HG02885 (cell line): ENCODE measurements around the gene KCNQ5.
"Not testable (repeated sequence)": the region's sequence is repeated elsewhere in the genome, so short reads cannot be mapped to it uniquely, and the experiment has no call there.

Source experiments
- ATAC-seq: cut with Tn5 transposase; IDR thresholded peaks from one replicate; pipeline ENCODE4 v1.9.1; 2021; ENCODE audit warnings: mild to moderate bottlenecking; ENCODE audit not compliant: unreplicated experiment, poor library complexity

Gene KCNQ5

GRCh38 chr6:72974276-72974675, 352.4 kb downstream of the KCNQ5 start:
- no peak for ATAC-seq

GRCh38 chr6:72975352-72975752, 353.5 kb downstream of the KCNQ5 start:
- peak; percentile 48 for ATAC-seq

GRCh38 chr6:72976484-72976883, 354.6 kb downstream of the KCNQ5 start:
- no peak for ATAC-seq

DNA sequence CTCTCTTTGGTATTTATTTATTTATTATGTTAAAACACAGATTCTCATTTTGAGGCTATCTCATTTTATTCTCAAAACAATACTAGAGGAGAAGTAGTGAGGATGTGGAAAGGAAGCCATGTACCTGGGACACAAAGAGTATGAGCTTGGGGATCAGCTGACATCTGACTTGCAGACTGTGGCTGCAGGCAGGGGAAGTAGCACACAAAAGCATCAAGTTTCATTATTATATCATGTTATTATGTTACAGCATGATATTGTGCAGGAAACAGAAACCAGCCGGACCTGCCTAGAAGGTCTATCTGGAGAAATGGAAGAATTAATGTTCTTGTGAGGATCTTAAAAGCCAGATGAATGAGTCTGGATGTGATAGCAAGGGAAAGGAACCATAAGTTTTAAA, 355.2 kb downstream of the KCNQ5 start:
- ATAC-seq = peak; percentile 89

- ATAC-seq = not testable (repeated sequence)
Measured at GRCh38 chr6:72978808-72979207, 356.9 kb downstream of the KCNQ5 start.

DNA sequence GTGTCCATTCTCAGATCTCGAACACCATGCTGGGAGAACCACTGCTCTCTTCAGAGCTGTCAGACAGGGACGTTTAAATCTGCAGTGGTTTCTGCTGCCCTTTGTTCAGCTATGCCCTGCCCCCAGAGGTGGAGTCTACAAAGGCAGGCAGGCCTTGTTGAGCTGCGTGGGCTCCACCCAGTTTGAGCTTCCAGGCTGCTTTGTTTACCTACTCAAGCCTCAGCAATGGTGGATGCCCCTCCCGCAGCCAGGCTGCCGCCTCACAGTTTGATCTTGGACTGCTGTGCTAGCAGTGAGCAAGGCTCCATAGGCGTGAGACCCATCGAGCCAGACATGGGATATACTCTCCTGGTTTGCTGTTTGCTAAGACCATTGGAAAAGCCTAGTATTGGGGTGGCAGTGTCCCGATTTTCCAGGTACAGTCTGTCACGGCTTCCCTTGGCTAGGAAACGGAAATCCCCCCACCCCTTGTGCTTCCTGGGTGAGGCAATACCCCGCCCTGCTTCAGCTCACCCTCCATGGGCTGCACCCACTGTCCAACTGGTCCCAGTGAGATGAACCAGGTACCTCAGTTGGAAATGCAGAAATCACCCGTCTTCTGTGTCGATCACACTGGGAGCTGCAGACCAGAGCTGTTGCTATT, 362.4 kb downstream of the KCNQ5 start:
- ATAC-seq = not testable (repeated sequence)

DNA sequence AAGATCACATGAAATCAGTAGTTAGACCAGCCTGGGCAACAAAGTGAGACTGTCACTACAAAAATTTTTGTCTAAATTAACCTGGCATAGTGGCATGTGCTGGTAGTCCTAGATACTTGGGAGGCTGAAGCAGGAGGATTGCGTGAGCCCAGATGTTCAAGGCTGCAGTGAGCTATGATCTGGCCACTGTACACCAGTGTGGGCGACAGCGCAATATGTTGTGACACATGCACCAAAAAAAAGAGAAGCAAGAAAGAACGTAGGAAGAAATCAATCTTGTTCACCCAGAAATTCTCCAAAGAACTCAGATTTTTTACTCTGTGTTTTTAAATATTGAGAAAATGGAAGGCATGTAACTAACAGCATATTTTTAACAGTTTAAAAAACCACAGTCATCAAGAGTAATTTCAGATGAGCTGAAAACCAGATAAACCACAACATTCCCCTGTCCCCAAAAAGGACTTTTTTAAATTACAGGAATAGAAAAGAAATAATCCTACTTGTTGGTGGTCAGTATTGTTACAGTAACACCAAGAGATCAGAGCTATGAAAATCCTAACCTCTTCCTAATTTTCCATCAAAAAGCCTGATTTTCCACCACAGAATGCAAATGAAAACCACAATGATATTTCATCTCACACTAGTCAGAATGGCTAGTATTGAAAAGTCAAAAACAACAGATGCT, 363.3 kb downstream of the KCNQ5 start:
- ATAC-seq = no peak

DNA sequence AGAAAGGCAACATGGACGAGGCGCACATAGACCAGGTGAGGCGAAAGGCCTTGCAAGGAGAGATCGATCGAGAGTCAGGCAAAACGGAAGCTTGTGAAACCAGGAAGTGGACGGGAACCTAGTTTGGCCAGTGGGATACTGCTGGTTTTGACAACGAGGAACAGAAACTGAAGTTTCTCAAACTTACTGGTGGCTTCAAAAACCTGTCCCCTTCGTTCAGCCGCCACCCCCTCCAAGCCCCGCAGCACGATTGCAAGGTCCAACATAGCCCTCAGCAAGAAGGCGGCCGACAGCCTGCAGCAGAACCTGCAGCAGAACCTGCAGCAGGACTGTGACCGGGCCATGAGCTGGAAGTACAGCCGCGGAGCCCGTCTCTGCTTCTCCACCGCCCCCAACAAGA, 365.4 kb downstream of the KCNQ5 start:
- no peak for ATAC-seq

GRCh38 chr6:72999995-73000394, 378.1 kb downstream of the KCNQ5 start:
- ATAC-seq = no peak

DNA sequence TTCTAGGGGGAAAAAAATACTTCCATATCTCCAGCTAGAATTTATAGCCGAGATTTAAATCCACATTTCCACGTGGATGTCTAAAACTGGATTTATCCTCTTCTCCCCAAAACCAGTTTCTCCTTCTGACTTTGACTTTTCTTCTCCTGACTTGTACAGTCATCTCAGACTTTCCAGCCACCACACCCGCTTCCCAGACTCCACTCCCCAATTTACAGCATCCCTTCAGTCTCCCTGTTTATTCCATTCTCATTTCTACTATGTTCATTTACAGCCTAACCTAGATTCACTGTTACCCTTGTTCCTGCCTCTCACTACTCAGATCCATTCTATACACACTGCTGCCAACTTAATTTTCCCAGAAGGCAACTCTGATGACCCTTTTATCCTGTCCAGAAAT, 378.6 kb downstream of the KCNQ5 start:
- ATAC-seq = no peak

DNA sequence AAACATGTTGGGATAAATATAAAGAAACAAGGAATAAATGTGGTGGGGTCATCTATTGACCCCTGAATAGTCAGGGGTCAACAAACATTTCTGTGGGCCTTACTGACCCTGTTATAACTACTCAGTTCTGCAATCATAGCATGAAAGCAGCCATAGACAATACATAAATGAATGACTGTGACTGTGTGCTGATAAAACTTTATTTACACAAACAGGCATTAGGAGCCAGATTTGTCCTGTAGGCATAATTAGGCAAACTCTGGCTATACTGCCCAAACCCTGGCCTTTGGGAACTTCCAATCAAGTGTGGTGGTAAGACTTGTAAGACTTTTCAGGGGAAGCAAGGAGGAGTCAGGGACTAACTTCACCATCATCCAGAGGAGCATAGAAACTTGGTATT, 380.7 kb downstream of the KCNQ5 start:
- no peak for ATAC-seq

DNA sequence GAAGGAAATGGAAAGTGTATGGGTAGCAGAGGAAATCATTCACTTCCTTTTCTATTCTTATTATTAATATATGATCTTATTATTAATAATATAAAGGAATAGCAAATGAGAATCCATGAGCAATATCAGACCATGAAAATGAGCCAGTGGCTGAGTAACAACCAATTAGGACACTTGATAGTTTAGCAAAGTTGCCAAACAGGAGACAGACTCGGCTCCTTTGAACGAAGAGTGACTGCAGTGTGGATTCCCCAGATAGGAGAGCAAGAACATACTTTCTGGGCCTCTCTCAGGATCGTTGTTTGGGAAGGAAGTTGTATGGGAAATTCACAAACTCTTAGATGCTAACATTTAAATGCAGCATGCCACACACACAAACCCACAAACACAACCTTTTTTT, 381.4 kb downstream of the KCNQ5 start:
- ATAC-seq = no peak

- ATAC-seq = no peak
Measured at GRCh38 chr6:73004231-73004630, 382.4 kb downstream of the KCNQ5 start.

DNA sequence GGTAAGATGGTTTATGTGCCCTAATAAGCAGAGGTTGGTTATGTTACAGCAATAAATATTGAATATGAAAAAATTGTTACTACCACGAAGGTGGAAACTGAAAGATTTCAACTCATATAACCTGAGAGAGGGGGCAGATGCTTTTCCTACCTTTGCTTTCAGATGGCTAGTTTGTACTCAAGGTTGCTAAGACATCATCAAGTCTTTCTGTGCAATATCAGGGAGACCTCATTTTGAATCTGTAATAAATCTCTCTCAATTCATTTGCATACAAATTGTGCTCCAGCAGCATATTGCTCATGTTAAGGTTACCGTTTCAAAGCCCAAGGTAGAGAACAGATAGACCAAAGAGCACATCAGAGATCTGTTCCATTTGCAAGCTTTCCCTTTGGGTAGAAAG, 383.0 kb downstream of the KCNQ5 start:
- no peak for ATAC-seq

GRCh38 chr6:73006146-73006545, 384.3 kb downstream of the KCNQ5 start:
- no peak for ATAC-seq

DNA sequence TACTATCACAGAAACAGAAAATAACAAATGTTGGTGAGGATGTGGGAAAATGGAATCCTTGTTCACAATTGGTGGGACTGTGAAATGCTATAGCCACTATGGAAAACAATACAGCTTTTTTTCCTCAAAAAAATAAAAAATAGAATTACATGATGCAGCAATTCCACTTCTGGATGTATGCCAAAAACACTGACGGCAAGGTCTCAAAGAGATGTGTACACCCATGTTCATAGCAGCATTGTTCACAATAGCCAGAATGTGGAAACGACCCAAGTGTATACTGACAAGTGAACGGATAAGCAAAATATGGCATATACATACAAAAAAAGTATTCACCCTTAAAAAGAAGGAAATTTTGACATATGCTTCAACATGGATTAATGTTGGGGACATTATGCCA, 390.1 kb downstream of the KCNQ5 start:
- ATAC-seq = no peak

- ATAC-seq = no peak
Measured at GRCh38 chr6:73017476-73017875, 395.6 kb downstream of the KCNQ5 start.

DNA sequence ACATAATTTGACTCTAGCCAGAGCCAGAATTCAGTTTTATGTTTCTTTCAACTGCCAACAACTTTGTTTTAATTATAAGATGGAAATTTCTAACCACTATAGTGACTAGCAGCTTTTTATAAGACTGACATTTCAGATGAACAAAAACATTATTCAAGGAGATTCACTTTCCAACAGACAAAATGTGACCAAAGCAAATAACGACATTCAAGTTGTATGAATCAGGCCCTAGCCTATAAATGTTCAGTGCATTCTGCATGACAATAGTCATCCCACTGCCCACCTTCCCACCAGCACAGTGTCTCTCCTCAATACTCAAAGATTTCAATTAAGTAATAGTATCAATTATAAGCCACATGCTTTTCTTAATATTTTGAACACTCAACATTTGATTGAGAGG, 402.7 kb downstream of the KCNQ5 start:
- ATAC-seq = no peak

DNA sequence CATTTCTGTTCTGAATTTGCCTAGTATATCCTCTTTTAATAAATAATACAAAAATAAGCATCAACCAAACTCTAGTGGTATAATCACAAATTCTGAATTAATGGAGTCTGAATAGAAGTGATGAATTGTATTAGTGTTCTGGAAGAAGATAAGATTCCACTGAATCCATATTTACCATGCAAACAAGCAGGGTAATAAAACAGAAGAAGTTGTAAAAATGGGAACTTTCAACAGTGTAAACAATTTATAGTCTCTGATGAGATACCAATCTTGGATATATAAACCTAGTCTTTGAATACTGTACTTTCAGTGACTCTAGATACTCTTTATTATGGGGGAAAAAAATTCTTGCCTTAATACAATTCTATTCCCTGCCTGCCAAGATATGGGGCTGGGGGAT, 405.8 kb downstream of the KCNQ5 start:
- no peak for ATAC-seq

DNA sequence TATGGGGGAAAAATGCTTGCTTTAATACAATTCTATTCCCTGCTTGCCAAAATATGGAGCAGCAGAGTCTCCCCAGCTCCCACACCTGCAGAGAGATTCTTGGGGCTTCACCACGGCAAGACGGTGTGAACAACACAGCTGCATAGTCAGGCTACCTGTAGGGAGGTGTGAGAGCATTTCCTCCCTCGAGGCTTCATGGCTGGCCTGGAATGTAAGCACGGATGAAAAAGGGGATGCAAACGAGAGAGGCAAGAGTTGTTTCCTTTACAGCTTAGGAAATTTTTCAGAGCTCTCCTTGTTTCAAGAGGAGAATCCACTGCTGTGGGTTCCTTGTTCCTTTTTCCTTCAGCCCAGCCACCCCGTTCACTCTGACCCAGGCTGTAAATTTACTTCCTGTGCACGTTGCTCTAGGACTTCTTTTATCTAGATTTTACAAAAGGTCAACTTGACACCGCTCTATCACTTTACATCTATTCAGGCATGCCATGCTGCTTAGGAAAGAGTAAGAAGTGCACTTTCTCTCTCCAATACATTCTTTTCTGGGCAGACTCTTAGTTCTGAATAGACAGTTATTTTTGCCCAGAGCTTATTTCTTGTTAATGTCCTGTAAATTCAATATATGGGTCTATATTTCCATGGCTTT, 406.4 kb downstream of the KCNQ5 start:
- ATAC-seq = no peak

DNA sequence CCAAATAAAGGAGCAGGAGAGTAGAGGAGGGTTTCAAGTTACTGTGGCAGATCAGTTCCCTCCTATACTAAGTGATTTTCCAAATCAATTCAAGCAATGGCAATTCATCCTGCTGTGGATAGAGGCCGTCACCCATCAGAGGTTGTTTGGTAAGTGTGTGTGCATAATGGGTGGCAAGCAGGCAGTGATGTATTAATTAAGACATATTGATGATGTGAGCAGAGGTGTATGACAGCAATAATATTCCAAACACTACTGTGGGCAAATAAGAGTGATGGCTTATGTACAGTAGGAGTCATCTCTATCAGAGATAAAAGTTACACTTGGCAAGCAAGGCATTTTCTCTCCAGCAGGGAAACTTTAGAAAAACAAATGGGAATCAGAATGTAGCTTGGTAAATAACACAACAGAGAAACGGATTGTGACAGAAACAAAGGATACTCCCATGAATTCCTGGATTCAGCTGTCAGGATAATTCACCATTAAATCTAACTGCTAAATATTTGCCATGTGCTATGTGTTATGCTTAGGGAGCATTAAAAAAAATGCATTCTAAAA, 407.1 kb downstream of the KCNQ5 start:
- no peak for ATAC-seq
